ENCODE measurements around the gene SEMA4D.

DNA sequence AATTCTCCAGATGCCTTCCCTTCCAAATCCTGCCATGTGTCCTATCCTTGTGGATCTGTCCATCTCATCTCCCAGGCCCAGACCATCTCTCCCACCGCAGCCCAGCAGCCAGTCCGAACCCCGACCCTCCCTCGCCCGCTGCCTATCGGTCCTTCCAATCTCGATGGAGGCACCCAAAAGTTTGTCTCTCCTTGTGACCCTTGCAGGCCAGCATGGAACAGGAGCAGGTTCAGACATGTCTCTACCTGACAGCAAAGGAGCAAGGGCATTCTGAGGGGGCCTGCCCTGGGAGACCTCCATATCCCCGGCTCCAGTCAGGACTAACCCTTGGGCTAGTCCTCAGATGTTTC lies 51.0 kb downstream of the SEMA4D start:
- TF ChIP-seq CEBPB (IDR thresholded peaks at IDR 0.05) = no peak
- no peak for TF ChIP-seq CREB1 (IDR thresholded peaks at IDR 0.05; ENCODE audit: low read depth)
- TF ChIP-seq EGR1 (IDR thresholded peaks at IDR 0.05) = no peak
- TF ChIP-seq, protein P1, sequence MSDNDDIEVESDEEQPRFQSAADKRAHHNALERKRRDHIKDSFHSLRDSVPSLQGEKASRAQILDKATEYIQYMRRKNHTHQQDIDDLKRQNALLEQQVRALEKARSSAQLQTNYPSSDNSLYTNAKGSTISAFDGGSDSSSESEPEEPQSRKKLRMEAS (IDR thresholded peaks at IDR 0.05) = no peak
- TF ChIP-seq EP300 (IDR thresholded peaks at IDR 0.05; ENCODE audit: borderline replicate concordance) = no peak
- TF ChIP-seq FOXM1 (IDR thresholded peaks at IDR 0.05; ENCODE audit: borderline replicate concordance, low read depth) = no peak
- TF ChIP-seq, protein P2, sequence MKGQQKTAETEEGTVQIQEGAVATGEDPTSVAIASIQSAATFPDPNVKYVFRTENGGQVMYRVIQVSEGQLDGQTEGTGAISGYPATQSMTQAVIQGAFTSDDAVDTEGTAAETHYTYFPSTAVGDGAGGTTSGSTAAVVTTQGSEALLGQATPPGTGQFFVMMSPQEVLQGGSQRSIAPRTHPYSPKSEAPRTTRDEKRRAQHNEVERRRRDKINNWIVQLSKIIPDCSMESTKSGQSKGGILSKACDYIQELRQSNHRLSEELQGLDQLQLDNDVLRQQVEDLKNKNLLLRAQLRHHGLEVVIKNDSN (IDR thresholded peaks at IDR 0.05) = no peak
- TF ChIP-seq ZBTB7A (IDR thresholded peaks at IDR 0.05; ENCODE audit: low read depth) = no peak

Measured in Ishikawa (cell line).